ENCODE results near the gene AAK1.

DNA sequence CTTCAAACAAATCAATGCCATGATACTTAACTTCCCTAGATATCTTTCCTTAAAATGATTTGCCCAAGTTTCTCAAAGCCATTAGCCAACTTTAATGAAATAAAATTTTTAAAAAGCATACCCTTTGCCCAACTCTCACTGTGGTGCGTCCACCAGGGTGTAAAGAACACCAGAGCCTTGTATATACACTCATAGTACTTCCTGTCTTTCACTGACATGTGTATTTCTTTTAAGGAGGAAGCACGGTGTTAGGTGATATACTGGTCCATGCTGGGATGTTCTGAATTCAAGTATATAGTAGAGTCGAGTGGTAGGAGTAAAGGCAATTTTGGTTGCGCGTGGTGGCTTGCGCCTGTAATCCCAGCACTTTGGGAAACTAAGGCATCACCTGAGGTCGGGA is 22.7 kb downstream of the AAK1 start:
- TF ChIP-seq, protein P1, sequence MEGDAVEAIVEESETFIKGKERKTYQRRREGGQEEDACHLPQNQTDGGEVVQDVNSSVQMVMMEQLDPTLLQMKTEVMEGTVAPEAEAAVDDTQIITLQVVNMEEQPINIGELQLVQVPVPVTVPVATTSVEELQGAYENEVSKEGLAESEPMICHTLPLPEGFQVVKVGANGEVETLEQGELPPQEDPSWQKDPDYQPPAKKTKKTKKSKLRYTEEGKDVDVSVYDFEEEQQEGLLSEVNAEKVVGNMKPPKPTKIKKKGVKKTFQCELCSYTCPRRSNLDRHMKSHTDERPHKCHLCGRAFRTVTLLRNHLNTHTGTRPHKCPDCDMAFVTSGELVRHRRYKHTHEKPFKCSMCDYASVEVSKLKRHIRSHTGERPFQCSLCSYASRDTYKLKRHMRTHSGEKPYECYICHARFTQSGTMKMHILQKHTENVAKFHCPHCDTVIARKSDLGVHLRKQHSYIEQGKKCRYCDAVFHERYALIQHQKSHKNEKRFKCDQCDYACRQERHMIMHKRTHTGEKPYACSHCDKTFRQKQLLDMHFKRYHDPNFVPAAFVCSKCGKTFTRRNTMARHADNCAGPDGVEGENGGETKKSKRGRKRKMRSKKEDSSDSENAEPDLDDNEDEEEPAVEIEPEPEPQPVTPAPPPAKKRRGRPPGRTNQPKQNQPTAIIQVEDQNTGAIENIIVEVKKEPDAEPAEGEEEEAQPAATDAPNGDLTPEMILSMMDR (IDR thresholded peaks at IDR 0.05): no peak
- TF ChIP-seq POLR2A (IDR thresholded peaks at IDR 0.05): no peak
